GM18519 (cell line): Measurements from ENCODE around the gene PGAM4.
"Not testable (repeated sequence)": the region's sequence is repeated elsewhere in the genome, so short reads cannot be mapped to it uniquely, and the experiment has no call there.

Source experiments
- ATAC-seq: cut with Tn5 transposase; IDR thresholded peaks from one replicate; pipeline ENCODE4 v1.9.1; 2021; ENCODE audit warnings: mild to moderate bottlenecking, moderate library complexity; ENCODE audit not compliant: unreplicated experiment, low FRiP score

The PGAM4 gene

DNA sequence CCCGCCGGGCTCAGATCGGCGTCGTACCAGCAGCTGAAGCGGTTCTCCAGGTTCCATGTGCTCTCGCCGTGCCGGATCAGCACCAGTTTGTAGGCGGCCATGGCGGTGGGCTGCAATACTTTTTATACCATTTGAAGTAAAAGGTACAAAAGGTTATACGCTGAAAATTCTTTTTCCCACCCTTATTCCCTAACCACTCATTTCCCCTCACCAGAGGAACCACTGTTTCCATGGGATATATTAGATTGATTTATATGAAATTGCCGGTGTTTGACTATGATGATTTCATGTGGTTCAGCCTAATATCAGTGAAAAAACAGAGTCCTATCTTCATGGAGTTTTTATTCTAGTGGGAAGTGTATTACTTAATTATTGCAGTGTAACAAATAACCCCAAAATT is at the start of gene PGAM4:
PGAM4 (minus strand) TSS at position 101 of the 400 bp plus-strand sequence; CDS start at position 101, 0 bp downstream.
- ATAC-seq = no peak

- no peak for ATAC-seq
Measured at GRCh38 chrX:78011846-78012245, 42.4 kb upstream of the PGAM4 start.

GRCh38 chrX:77979870-77980269 is 10.4 kb upstream of the PGAM4 start:
- no peak for ATAC-seq

DNA sequence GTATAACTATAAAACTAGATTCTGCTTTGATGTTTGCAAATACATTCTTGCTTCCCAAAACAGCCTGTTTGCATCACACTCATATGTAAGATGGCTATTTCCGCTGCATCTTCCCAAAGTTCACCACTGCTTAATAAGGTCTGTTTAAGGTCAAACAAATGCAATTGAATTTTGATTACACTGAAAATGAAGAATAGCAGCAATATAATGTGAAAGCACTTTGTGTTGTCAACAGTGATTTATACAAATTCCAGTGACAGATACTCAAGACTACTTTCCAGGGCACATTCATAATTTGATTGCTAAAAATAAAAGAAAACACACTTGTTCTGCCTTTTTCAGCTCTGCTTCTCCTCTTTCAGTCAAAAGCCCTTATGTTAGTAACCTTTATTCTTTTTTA is 8.1 kb upstream of the PGAM4 start:
- ATAC-seq = no peak

GRCh38 chrX:77977095-77977494 is 7.7 kb upstream of the PGAM4 start:
- no peak for ATAC-seq

DNA sequence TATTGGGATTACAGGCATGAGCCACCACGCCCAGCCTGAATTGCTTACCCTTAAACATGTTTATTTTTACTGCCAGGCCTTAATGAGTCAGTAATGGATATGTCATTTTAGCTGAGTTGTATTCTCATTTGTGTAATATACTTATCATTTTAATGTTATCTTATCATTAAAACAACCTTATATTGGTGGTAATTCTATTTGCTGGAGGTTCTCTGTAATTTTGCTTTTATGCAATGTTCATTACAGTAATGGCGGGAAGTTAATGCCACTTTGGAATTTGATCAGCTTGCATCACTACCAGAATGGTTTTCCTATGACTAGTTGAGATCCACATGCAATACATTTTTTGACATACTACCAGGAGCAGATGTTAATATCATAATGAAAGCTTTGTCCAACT is 6.3 kb upstream of the PGAM4 start:
- ATAC-seq = no peak

- ATAC-seq = no peak
Measured at GRCh38 chrX:77967631-77968030, 1.8 kb downstream of the PGAM4 start.

GRCh38 chrX:77966361-77966760 is 3.1 kb downstream of the PGAM4 start:
- no peak for ATAC-seq

DNA sequence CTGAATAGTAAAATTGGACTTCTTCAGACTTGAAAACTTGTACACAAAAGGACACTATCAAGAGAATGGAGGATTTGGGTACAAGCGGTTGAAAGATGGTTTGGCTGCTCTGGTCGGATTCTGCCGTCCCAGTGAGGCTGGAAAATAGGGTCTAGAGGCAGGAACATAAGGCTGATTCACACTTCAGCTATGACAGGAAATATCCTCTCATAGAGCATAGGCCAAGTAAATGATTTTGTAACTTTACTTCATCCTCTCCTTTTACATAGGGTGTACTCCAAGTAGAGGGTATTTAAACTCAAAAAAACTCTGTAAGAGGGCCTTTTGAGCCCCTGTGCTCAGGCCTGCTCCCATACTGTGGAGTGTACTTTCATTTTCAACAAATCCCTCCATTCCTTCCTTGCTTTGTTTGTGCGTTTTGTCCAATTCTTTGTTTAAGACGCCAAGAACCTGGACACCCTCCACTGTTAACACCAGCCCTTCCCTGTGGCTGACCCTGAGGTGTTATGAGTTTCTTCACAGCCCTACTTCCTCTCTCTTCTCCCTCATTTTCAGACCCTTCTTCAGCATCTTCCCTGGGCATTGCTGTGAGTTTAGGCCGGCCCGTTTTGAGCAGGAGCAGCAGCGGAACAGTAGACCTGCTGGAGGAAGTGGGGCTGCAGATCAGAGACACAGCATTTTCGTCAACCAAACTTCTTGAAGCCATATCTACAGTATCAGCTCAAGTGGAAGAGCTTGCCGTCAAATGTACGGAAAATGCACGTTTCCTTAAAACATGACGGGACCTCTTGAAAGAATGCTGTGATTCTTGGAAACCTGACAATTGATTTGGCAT is 7.2 kb downstream of the PGAM4 start:
- no peak for ATAC-seq

DNA sequence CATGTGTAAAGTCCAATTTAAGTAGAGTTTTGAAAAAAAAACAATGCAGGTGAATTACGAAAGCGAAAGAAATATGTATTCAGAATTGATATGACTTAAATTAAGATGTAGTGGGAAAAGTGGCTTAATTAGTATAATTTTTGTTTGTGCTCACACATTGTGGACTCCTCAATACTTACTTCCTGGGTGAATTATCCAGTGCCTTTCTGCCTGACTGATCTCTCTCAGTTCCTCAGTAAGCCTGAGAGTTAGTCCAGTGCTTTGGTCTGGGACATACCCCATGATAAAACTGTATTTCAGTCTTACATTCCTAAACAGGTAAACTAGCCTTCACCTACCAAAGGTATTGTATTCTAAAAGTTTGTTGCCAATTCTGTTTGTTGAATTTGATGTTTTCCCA is 8.4 kb downstream of the PGAM4 start:
- ATAC-seq = no peak

- ATAC-seq = no peak
Measured at GRCh38 chrX:77960567-77960966, 8.9 kb downstream of the PGAM4 start.

- no peak for ATAC-seq
Measured at GRCh38 chrX:77953708-77954107, 15.7 kb downstream of the PGAM4 start.

GRCh38 chrX:77953302-77953701 is 16.1 kb downstream of the PGAM4 start:
- ATAC-seq = no peak

DNA sequence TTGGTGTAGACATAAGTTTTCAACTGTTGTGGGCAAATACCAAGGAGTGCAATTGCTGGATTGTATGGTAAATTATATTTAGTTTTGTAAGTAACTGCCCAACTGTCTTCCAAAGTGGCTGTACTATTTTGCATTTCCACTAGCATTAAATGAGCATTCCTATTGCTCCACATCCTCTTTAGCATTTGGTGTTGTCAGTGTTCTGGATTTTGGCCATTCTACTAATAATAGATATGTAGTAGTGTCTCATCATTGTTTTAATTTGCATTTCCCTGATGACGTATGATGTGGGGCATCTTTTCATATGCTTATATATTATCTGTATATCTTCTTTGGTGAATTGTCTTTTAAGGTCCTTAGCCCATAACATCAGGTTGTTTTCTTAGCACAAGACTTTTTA is 17.3 kb downstream of the PGAM4 start:
- no peak for ATAC-seq

DNA sequence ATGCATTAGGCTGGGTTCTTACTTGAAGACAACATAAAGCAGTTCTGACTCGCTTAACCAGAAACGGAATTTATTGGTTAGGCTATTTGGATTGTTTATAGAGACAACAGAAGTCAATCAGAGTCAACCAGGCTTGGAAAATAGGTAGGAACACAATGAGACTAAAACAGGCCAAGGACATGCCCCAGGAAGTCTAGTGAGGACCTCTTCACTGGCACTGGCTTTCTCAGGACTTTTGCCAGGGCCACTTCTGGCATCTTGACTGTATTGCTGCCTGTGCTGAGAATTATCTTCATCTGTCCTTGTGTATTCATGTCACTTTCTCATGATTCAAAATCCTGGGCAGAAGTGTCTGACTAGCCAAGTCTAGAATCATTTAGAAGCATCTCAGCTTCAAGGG is 19.6 kb downstream of the PGAM4 start:
- ATAC-seq = no peak

- ATAC-seq = no peak
Measured at GRCh38 chrX:77946571-77946970, 22.9 kb downstream of the PGAM4 start.

- ATAC-seq = no peak
Measured at GRCh38 chrX:77945910-77946545, 23.4 kb downstream of the PGAM4 start.

- ATAC-seq = not testable (repeated sequence)
Measured at GRCh38 chrX:77945031-77945430, 24.4 kb downstream of the PGAM4 start.

GRCh38 chrX:77938083-77938680 is 31.3 kb downstream of the PGAM4 start:
- ATAC-seq = no peak

DNA sequence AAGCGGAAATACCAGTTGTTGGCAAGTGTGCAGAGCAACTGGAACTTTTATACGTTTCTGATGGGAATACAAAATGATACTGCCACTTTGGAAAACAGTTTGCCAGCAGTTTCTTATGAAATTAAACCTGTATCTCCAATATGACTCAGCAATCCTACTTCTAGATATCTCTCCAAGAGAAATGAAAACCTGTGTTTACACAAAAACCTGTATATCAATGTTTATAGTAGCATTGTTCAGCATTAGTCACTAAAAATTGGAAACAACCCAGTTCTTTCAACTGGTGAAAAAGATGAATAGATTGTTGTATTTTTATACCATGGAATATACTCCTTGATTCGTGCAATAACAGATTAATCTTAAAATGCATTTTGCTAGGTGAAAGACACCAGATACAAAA is 32.1 kb downstream of the PGAM4 start:
- ATAC-seq = no peak

GRCh38 chrX:77936299-77936698 is 33.1 kb downstream of the PGAM4 start:
- ATAC-seq = no peak

- ATAC-seq = no peak
Measured at GRCh38 chrX:77935886-77936285, 33.6 kb downstream of the PGAM4 start.
